Skeletal muscle tissue (tissue), 4 donors: ENCODE data around the gene SERGEF. TPM values are rescaled to one million over a fixed set of nuclear protein-coding genes. Genes with fewer than 3 reads are reported as not detected.
A peak's percentile ranks its signal among the peaks of the same experiment; 100 is the strongest.

Experiments
- H3K27ac ChIP-seq: one replicate; pipeline ENCODE4 v1.7.0; 2013; ENCODE audit warnings: mild to moderate bottlenecking, low read depth, low read length, inconsistent platforms
- H3K27me3 ChIP-seq, 3 donors: one replicate each; pipeline ENCODE4 v1.7.0; 2013; ENCODE audit warnings: low read length in 3 of 3; ENCODE audit not compliant: control insufficient read depth in 3 of 3, insufficient read depth in 3 of 3
- H3K36me3 ChIP-seq, 3 donors: one replicate each; pipeline ENCODE4 v1.7.0; 2013; ENCODE audit warnings: low read length in 3 of 3; ENCODE audit not compliant: control insufficient read depth in 3 of 3, insufficient read depth in 3 of 3
- H3K4me1 ChIP-seq, 3 donors: one replicate each; pipeline ENCODE4 v1.7.0; 2013; ENCODE audit warnings: low read length in 3 of 3, mild to moderate bottlenecking in 3 of 3; ENCODE audit not compliant: control insufficient read depth in 3 of 3, insufficient read depth in 3 of 3
- H3K4me3 ChIP-seq, 3 donors: one replicate each; pipeline ENCODE4 v1.7.0; 2013; ENCODE audit warnings: low read length in 3 of 3
- H3K9ac ChIP-seq, 3 donors: one replicate each; pipeline ENCODE4 v1.7.0; 2013; ENCODE audit warnings: low read length in 3 of 3, mild to moderate bottlenecking in 3 of 3, moderate library complexity in 2 of 3, low read depth in 1 of 3
- H3K9me3 ChIP-seq, 3 donors: one replicate each; pipeline ENCODE4 v1.7.0; 2013; ENCODE audit warnings: low read length in 3 of 3; ENCODE audit not compliant: control insufficient read depth in 3 of 3
- total RNA-seq: library from RNA; depleted of rRNA; stranded (reverse); fragments of >200 nt; gene quantifications from one replicate; pipeline ENCODE4 v1.2.3, GENCODE V29; 2014
- donor health status: Osteomylitis.

The SERGEF gene
- total RNA-seq, 1 donor from 2014 or later: 16.2 TPM

DNA sequence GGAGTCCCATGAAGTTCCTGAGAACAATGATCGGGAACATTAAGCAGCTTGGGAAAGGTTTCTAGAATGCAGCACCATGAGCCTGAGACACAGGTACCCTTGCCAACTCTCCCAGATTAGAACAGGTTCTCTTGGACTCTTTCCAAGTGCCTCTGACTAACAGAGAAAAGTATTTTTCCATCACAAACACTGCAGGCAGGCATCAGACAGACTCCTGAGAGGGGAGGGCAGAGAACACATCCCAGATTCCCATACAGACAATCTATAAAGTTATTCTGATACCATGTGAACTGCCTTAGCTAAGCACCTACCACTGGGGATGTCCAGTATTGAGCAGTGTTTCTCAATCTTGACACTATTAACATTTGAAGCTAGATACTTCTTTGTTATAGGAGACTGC, 27.3 kb downstream of the SERGEF start:
- H3K4me1 ChIP-seq: peaks cover 12 to 28% (median 12%) of the 10 kb centered on the region in 3 donors
- peaks cover 0 to 12% (median 10%) of the 10 kb centered on the region in 3 donors for H3K36me3 ChIP-seq
- H3K27ac ChIP-seq: peak overlapping the region; percentile 71
- no peaks in the 10 kb centered on the region for H3K27me3 ChIP-seq
- H3K9me3 ChIP-seq: no peaks in the 10 kb centered on the region
- no peak overlapping the region for H3K9ac ChIP-seq
- no peak overlapping the region for H3K4me3 ChIP-seq

DNA sequence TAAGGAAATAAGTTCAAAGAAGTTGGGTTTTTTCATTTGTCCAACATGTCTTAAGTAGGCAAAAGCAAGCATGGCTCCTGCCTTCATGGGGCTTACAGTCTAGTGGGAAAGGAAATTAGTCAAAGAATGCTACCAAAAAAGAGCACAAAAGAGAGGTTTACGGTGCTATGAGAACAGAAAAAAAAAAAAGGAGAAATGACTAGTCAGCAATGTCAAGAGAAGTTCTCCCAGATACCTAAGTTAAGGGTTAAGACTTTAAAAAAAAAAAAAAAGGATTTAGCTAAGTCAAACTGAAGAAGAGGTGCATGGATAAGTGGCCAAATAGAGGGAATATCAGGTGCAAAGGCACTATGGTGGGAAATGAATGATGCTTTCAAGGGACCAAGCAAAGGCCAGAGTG, 29.3 kb downstream of the SERGEF start:
- peaks cover 15 to 46% (median 17%) of the 10 kb centered on the region in 3 donors for H3K4me1 ChIP-seq
- no peaks in the 10 kb centered on the region for H3K9me3 ChIP-seq
- no peak overlapping the region for H3K27ac ChIP-seq
- H3K36me3 ChIP-seq: peaks cover 0 to 11% (median 10%) of the 10 kb centered on the region in 3 donors
- no peak overlapping the region for H3K4me3 ChIP-seq
- H3K9ac ChIP-seq: no peak overlapping the region
- no peaks in the 10 kb centered on the region for H3K27me3 ChIP-seq

DNA sequence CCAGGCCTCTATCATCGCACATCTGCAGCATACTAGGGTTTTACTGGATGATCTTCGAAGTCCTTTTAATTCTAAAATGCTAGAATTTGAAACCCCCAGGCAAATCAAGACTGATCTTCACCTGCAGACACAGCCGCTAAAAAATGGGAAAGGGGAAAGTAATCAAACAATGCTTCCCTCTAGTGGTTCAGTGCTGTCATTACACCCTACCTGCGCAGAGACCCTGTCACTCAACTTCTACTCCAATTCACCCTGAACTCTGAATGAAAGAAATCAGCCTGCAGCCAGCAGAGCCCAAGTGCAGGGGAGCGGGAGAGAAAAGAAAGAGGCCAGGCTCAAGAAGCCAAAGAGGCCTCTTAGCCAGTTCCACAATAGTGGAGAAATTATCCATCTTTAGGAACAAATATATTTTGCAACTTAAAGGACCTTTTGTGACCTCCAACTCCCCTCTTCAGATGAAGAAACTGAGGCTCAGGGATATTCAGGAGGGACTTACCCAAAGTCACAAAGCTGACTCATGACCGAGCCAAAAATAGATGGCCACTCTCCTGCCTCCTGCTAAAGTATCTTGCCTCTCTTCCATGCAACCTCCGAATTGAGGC, 33.0 kb downstream of the SERGEF start:
- peaks cover 5 to 31% (median 9%) of the 10 kb centered on the region in 3 donors for H3K4me1 ChIP-seq
- H3K36me3 ChIP-seq: no peaks in the 10 kb centered on the region
- H3K27ac ChIP-seq: no peak overlapping the region
- H3K9ac ChIP-seq: no peak overlapping the region
- H3K4me3 ChIP-seq: no peak overlapping the region
- H3K9me3 ChIP-seq: no peaks in the 10 kb centered on the region
- no peaks in the 10 kb centered on the region for H3K27me3 ChIP-seq

- H3K27ac ChIP-seq: no peak overlapping the region
- no peaks in the 10 kb centered on the region for H3K36me3 ChIP-seq
- no peaks in the 10 kb centered on the region for H3K27me3 ChIP-seq
Measured at GRCh38 chr11:17978553-17979287, 34.1 kb downstream of the SERGEF start.

GRCh38 chr11:17976651-17977050, 36.2 kb downstream of the SERGEF start:
- H3K27me3 ChIP-seq: no peaks in the 10 kb centered on the region
- no peak overlapping the region for H3K27ac ChIP-seq
- H3K4me3 ChIP-seq: no peak overlapping the region
- H3K9me3 ChIP-seq: no peaks in the 10 kb centered on the region
- H3K9ac ChIP-seq: no peak overlapping the region
- no peaks in the 10 kb centered on the region for H3K36me3 ChIP-seq
- peaks cover 5 to 36% (median 14%) of the 10 kb centered on the region in 3 donors for H3K4me1 ChIP-seq

More at GRCh38 chr11:17978553-17979287, 34.1 kb downstream of the SERGEF start:
- Histone ChIP-seq H3K9ac (no peak overlapping the region), H3K4me1 (peaks cover 5 to 24% (median 9%) of the 10 kb centered on the region in 3 donors), H3K4me3 (no peak overlapping the region), H3K9me3 (no peaks in the 10 kb centered on the region)

DNA sequence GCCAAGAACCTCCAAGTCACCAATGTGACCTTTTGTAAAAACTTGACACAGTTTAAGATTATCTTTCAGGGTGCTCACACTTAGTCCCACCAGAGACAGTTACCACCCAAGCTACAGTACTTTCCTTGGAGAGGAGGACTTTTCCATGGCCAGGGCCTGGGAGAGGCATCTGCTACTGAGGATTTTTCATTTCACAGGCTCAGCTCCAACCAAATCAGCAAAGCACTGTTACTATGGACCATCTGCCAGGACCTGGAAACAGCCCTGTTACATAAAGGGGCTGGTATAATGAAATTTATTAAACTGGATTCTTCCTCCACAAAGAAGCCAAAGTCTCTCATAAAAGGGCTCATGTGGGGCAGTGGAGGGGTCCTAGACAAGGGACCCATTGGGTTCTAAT, 38.6 kb downstream of the SERGEF start:
- H3K4me3 ChIP-seq: no peak overlapping the region
- H3K36me3 ChIP-seq: peaks cover 0 to 8% (median 2%) of the 10 kb centered on the region in 3 donors
- no peaks in the 10 kb centered on the region for H3K27me3 ChIP-seq
- H3K9me3 ChIP-seq: no peaks in the 10 kb centered on the region
- H3K27ac ChIP-seq: no peak overlapping the region
- H3K9ac ChIP-seq: no peak overlapping the region
- H3K4me1 ChIP-seq: peaks cover 3 to 25% (median 10%) of the 10 kb centered on the region in 3 donors

DNA sequence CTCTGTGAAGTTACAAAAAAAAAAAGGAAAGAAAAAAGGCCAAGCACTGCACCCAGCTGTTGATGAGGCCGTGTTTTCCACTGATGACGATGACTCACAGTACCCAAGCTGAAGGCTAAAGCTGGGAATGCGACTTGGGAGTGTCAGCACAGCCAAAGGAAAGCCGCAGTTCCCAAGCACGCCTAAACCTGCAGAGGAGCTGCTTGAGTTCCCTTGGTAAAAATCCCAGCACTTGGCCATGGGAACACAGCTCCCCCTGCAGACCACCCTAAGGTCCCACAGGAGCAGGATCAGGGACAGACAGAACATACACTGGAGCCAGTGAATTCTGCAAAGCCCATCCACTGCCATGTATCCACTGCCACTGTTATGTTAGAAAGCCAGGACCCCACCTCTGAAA, 39.9 kb downstream of the SERGEF start:
- Histone ChIP-seq H3K4me3 (no peak overlapping the region), H3K4me1 (peaks cover 0 to 12% (median 5%) of the 10 kb centered on the region in 3 donors), H3K27ac (peak overlapping the region; percentile 20), H3K27me3 (no peaks in the 10 kb centered on the region), H3K9me3 (no peaks in the 10 kb centered on the region), H3K9ac (no peak overlapping the region), H3K36me3 (peaks cover 0 to 8% (median 2%) of the 10 kb centered on the region in 3 donors)

DNA sequence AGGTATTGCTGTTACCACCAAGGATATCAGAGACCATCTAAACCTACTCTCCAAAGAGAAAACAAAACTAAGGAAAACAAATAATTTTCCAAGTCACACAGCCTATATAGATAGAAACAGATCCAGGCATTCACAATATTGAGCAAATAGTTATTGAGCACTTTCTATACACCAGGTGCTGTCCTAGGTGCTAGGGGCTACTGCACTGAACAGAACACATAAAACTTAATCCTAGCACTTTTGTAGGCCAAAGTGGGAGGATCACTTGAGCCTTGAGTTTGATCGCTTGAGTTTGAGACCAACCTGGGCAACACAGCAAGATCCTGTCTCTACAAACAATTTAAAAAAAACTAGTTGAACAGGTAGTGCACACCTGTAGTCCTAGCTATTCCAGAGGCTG, 44.6 kb downstream of the SERGEF start:
- no peak overlapping the region for H3K27ac ChIP-seq
- no peaks in the 10 kb centered on the region for H3K9me3 ChIP-seq
- H3K4me1 ChIP-seq: peaks cover 0 to 10% (median 5%) of the 10 kb centered on the region in 3 donors
- H3K36me3 ChIP-seq: peaks cover 2 to 8% (median 2%) of the 10 kb centered on the region in 3 donors
- no peak overlapping the region for H3K4me3 ChIP-seq
- no peaks in the 10 kb centered on the region for H3K27me3 ChIP-seq
- H3K9ac ChIP-seq: no peak overlapping the region

DNA sequence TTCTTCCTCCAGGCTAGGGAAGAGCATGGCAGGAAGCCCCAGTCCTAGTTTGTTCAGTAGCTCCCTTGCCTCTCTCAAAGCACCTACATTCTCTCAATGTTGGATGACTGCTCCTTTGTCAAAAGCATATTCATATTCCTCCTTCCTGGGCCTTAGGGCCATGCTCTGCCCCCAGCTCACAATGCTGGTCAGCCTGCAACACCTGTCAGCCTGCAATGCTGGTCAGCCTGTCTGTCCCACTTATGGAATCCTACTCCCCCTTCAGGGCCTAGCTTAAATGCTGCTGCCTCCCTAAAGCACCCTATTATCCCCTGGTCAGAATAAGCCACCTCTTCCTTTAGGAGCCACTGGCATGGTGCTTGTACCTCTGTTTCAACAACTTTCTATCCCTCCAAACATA, 45.2 kb downstream of the SERGEF start:
- Histone ChIP-seq H3K36me3 (peaks cover 2 to 8% (median 2%) of the 10 kb centered on the region in 3 donors), H3K9ac (no peak overlapping the region), H3K4me1 (peaks cover 0 to 5% (median 2%) of the 10 kb centered on the region in 3 donors), H3K9me3 (no peaks in the 10 kb centered on the region), H3K4me3 (no peak overlapping the region), H3K27me3 (no peaks in the 10 kb centered on the region), H3K27ac (no peak overlapping the region)

DNA sequence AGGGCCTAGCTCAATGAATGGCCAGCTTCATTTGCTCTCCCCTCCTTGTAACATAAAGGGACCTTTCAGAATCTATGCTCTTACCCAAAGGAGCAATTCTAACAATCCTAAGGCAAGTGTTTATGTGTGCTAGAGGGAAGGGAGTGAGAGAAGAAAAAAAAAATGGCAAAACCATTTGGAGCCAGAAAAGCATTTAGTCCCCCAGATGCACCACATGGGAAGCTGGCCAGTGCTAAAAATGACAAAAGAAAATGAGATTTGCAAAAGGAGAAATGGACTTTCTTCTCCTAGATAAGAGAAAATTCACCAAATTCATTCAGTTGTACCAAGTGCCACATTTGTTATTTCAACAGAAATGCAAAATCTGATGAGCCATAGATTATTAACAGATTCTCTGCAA, 52.8 kb downstream of the SERGEF start:
- Histone ChIP-seq H3K4me3 (no peak overlapping the region), H3K36me3 (peaks cover 4 to 16% (median 11%) of the 10 kb centered on the region in 3 donors)

More for the DNA sequence above, 52.8 kb downstream of the SERGEF start:
- H3K9ac ChIP-seq: no peak overlapping the region
- no peak overlapping the region for H3K27ac ChIP-seq
- no peaks in the 10 kb centered on the region for H3K9me3 ChIP-seq
- H3K4me1 ChIP-seq: peaks cover 0 to 4% (median 3%) of the 10 kb centered on the region in 3 donors
- H3K27me3 ChIP-seq: no peaks in the 10 kb centered on the region
